ENCODE results near the gene TM2D3. TPM values are rescaled to one million over a fixed set of nuclear protein-coding genes. Genes with fewer than 3 reads are reported as not detected.
"Not testable (repeated sequence)": the region's sequence is repeated elsewhere in the genome, so short reads cannot be mapped to it uniquely, and the experiment has no call there.

The TM2D3 gene
- total RNA-seq, 6 experiments from 2014 or later: 31.4 to 35.9 (median 32.5) TPM

DNA sequence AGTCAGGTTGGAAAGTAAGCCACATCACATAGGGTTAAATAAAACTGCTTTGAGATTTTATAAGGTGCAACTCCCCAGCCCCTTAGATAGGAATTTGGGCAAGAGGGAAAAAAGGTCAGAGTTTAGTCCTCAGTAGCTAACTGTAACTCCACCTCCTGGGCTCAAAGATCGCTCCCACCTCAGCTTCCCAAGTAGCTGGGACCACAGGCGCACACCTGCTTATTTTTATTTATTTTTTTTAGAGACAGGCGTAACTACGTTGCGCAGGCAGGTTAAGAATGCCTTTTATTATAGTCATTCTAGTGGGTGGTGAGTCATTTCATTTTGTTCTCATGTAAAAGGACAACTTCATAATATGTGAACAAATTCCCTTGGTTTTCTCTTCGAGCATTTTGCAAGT lies 14.7 kb downstream of the TM2D3 start:
- Mint-ChIP-seq H3K27me3 (ENCODE audit: insufficient read depth) (peaks cover 4% of the 10 kb centered on the region), H3K4me3 (no peak overlapping the region), H3K27ac (no peak overlapping the region), H3K36me3 (ENCODE audit: low read depth) (peaks cover 6% of the 10 kb centered on the region), H3K9me3 (no peaks in the 10 kb centered on the region), H3K4me1 (ENCODE audit: low read depth) (peaks cover 35% of the 10 kb centered on the region)
- DNase-seq: no peak
- TF ChIP-seq, protein P1, sequence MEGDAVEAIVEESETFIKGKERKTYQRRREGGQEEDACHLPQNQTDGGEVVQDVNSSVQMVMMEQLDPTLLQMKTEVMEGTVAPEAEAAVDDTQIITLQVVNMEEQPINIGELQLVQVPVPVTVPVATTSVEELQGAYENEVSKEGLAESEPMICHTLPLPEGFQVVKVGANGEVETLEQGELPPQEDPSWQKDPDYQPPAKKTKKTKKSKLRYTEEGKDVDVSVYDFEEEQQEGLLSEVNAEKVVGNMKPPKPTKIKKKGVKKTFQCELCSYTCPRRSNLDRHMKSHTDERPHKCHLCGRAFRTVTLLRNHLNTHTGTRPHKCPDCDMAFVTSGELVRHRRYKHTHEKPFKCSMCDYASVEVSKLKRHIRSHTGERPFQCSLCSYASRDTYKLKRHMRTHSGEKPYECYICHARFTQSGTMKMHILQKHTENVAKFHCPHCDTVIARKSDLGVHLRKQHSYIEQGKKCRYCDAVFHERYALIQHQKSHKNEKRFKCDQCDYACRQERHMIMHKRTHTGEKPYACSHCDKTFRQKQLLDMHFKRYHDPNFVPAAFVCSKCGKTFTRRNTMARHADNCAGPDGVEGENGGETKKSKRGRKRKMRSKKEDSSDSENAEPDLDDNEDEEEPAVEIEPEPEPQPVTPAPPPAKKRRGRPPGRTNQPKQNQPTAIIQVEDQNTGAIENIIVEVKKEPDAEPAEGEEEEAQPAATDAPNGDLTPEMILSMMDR (IDR thresholded peaks at IDR 0.05): no peak

DNA sequence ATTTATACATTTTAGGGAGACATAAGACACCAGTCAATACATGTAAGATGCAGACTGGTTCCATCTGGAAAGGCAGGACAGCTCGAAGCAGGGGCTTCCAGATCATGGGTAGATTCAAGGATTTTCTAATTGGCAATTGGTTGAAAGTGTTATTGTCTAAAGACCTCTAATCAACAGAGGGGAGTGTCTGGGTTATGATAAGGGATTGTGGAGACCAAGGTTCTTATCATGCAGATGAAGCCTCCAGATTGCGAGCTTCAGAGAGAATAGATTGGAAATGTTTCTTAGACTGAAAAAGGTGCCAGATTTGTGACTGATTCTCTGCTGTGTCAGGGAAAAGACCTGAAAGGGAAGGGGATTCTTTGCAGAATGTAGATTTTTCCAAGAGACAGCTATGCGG lies 15.1 kb downstream of the TM2D3 start:
- peaks cover 31% of the 10 kb centered on the region for H3K4me1 Mint-ChIP-seq (ENCODE audit: low read depth)
- peaks cover 4% of the 10 kb centered on the region for H3K27me3 Mint-ChIP-seq (ENCODE audit: insufficient read depth)
- DNase-seq: no peak
- peaks cover 6% of the 10 kb centered on the region for H3K36me3 Mint-ChIP-seq (ENCODE audit: low read depth)
- H3K9me3 Mint-ChIP-seq: no peaks in the 10 kb centered on the region
- TF ChIP-seq, protein P1 (IDR thresholded peaks at IDR 0.05): no peak
- no peak overlapping the region for H3K4me3 Mint-ChIP-seq
- no peak overlapping the region for H3K27ac Mint-ChIP-seq

DNA sequence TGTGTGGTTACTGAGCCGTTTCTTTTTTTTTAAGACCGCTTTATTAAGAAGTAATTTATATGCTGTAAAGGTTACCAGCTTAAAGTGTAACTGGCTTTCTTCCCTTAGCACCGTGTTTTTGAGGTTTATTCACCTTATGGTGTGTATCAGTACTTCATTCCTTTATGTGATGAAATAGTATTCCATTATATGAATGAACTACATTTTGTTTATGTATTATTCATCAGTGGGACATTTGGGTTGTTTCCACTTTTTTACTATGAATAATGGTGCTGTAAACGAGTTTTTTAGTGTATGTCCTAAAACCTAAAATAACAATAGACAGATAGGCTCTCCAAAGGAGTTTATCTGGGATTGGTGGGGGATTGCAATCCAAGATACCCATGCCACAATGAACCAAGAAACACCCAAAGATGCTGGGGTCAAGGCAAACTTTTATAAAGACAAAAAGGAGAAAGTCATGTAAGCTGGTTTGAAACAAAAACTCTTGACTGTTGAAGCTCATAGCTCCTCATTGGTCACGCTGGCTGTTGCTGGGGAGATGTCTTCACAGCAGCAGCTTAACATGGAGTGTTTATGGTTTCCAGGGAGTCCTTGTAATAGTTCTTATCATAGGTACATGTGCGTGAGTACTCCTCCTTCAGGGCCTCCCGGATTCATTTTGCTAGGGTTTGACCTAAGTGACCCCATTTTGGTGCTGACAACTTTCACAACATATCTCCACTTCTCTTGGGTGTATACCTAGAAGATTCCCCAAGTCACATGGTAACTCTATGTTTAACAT lies 16.0 kb downstream of the TM2D3 start:
- Mint-ChIP-seq H3K27ac (no peak overlapping the region), H3K36me3 (ENCODE audit: low read depth) (peaks cover 6% of the 10 kb centered on the region), H3K4me3 (no peak overlapping the region), H3K9me3 (no peaks in the 10 kb centered on the region), H3K4me1 (ENCODE audit: low read depth) (peaks cover 25% of the 10 kb centered on the region), H3K27me3 (ENCODE audit: insufficient read depth) (peaks cover 4% of the 10 kb centered on the region)
- DNase-seq: no peak
- TF ChIP-seq, protein P1 (IDR thresholded peaks at IDR 0.05): no peak

DNA sequence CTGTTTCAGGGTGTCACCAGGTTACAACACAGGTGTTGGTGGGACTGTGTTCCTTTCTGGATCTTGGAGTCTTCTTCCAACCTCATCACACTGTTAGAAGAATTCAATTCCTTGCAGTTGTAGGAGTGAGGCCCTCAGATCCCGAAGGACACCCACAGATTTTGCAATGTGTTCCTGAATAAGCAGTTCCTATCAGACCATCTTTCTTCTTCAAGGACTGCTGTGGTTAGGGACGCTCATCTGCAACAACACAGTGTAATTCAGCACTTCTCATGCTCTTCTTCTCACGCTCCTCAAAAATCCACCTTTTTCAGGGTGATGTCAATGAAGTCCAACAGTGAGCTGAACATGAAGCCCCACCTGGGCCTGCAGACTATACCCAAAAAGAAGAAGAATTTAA lies 18.8 kb downstream of the TM2D3 start:
- H3K4me3 Mint-ChIP-seq: no peak overlapping the region
- TF ChIP-seq, protein P1 (IDR thresholded peaks at IDR 0.05): no peak
- no peak for DNase-seq
- peaks cover 20% of the 10 kb centered on the region for H3K4me1 Mint-ChIP-seq (ENCODE audit: low read depth)
- H3K27ac Mint-ChIP-seq: no peak overlapping the region
- H3K9me3 Mint-ChIP-seq: no peaks in the 10 kb centered on the region
- H3K36me3 Mint-ChIP-seq (ENCODE audit: low read depth): no peaks in the 10 kb centered on the region
- H3K27me3 Mint-ChIP-seq (ENCODE audit: insufficient read depth): peaks cover 3% of the 10 kb centered on the region

DNA sequence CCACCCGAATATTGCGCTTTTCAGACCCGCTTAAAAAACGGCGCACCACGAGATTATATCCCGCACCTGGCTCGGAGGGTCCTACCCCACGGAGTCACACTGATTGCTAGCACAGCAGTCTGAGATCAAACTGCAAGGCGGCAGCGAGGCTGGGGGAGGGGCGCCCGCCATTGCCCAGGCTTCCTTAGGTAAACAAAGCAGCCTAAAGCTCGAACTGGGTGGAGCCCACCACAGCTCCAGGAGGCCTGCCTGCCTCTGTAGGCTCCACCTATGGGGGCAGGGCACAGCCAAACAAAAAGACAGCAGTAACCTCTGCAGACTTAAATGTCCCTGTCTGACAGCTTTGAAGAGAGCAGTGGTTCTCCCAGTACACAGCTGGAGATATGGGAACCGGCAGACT lies 25.5 kb downstream of the TM2D3 start:
- H3K9me3 Mint-ChIP-seq; H3K27me3 Mint-ChIP-seq (ENCODE audit: insufficient read depth); H3K36me3 Mint-ChIP-seq (ENCODE audit: low read depth); H3K4me3 Mint-ChIP-seq; DNase-seq; H3K27ac Mint-ChIP-seq: not testable (repeated sequence)
- H3K4me1 Mint-ChIP-seq (ENCODE audit: low read depth): peaks cover 24% of the 10 kb centered on the region

DNA sequence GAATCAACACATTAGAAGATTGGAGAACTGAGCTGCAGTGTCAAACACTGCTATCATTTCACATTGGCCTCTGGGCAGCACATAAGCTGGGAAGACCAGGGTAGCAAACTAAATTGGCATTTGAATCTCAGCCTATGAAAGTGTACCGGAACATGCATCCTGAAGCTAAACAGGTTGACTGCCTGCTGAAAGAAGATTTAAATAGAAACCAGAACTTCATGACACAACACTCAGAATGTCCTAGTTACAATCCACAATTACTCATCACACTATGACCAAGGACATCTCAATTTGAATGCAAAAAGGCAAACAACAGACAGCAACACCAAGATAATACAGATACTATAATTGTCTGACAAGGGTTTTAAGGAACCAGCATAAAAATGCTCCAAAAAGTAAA lies 26.2 kb downstream of the TM2D3 start:
- Mint-ChIP-seq H3K27ac (no peak overlapping the region), H3K36me3 (ENCODE audit: low read depth) (peaks cover 6% of the 10 kb centered on the region; the same call in 1 of the 2 replicates), H3K4me1 (ENCODE audit: low read depth) (peaks cover 24% of the 10 kb centered on the region), H3K27me3 (ENCODE audit: insufficient read depth) (no peaks in the 10 kb centered on the region), H3K4me3 (no peak overlapping the region), H3K9me3 (no peaks in the 10 kb centered on the region)
- peak; percentile 30 for DNase-seq
- TF ChIP-seq, protein P1 (IDR thresholded peaks at IDR 0.05): no peak
